Left ventricle myocardium inferior (tissue), 1 donor: ENCODE measurements around the gene KIRREL1. TPM values are rescaled to one million over a fixed set of nuclear protein-coding genes. Genes with fewer than 3 reads are reported as not detected.
A peak's percentile ranks its signal among the peaks of the same experiment; 100 is the strongest.

Source experiments
- DNase-seq: peaks from one replicate; pipeline ENCODE4 v3.0.0-alpha.2; 2020
- H3K27ac ChIP-seq: fragments of 200-600 bp; replicated peaks from 2 replicates; pipeline ENCODE4 v1.8.0; 2021
- H3K27me3 ChIP-seq: fragments of 200-600 bp; 2 replicates; pipeline ENCODE4 v1.8.0; 2021; ENCODE audit warnings: low read depth
- H3K36me3 ChIP-seq: fragments of 200-600 bp; 2 replicates; pipeline ENCODE4 v1.8.0; 2021
- H3K4me1 ChIP-seq: fragments of 200-600 bp; 2 replicates; pipeline ENCODE4 v1.8.0; 2021
- H3K4me3 ChIP-seq: fragments of 200-600 bp; 2 replicates; pipeline ENCODE4 v1.8.0; 2021; ENCODE audit warnings: mild to moderate bottlenecking, moderate library complexity
- H3K9me3 ChIP-seq: fragments of 200-600 bp; replicated peaks from 2 replicates; pipeline ENCODE4 v1.8.0; 2021
- CTCF ChIP-seq: fragments of 200-600 bp; IDR thresholded peaks from 2 replicates; pipeline ENCODE4 v1.8.0; 2021; ENCODE audit warnings: antibody characterized with exemption, mild to moderate bottlenecking, borderline replicate concordance
- intact Hi-C: fragments of 100-400 bp; cut with micrococcal nuclease; formaldehyde crosslinking; loops from one replicate; pipeline ENCODE4 v1.11.0; 2022
- total RNA-seq: library from RNA; stranded (reverse); fragmentation: NEBNext Ultra II Directional; extraction: Animal tissue kit (Norgen Biotek cat#: 25700); gene quantifications from one replicate; pipeline ENCODE4 v1.2.1, GENCODE V29; 2021
- donor health status: DM: no; HTN: yes; CAD: no; lungs with severe emphysema.

Gene KIRREL1
- total RNA-seq, 1 donor from 2014 or later, result 7.3 TPM

DNA sequence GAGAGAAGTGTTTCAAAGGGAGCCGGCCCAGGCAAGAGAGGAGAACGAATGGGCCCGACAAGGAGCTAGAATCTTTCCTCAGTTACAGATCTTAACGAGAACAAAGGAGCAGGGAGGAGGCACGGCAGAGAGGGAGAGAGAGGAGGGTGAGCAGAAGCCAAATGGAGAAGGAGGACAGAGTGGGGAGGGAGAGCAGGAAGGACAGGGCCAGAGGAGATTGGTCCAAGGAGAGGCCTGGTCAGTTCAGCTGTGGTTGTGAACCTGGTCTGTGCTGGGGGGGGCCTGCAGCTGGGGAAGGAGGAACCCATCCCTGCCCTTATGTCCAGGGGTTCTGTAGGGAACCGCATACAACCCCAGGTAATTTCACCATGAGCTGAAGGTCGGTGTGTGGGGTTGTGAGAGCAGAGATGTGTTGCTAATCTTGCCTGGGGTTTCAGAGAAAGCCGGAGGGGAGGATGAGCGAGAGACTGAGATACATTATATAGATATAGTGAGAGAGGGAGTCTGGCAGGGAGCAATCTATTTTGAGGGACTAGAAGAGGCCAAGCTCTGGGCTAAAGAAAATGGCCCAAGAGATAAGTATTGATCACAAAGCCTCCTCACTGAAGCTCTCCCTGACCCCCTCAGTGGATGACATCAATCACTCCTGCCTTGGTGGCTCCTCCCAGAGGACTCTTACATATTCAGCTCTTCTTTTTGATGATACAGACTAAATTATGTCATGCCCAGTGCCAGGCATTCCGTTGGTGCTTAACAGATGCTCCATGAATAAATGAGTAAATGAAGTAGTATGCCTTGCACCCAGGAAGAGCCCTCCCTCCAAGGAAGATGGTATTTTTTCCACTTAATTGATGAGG is 123.1 kb downstream of the KIRREL1 start:
- no peak for TF ChIP-seq CTCF
- Histone ChIP-seq H3K4me1 (peaks cover 21% of the 10 kb centered on the region), H3K27me3 (peaks cover 95% of the 10 kb centered on the region), H3K36me3 (no peaks in the 10 kb centered on the region), H3K9me3 (no peaks in the 10 kb centered on the region), H3K4me3 (no peak overlapping the region), H3K27ac (no peak overlapping the region)
- no peak for DNase-seq
- intact Hi-C loops, result loop anchor here (10.0 kb wide), 1 partner anchor 132 kb away; no protein-coding TSS in a partner anchor

- Histone ChIP-seq H3K27ac (no peak overlapping the region), H3K27me3 (peaks cover 97% of the 10 kb centered on the region), H3K9me3 (no peaks in the 10 kb centered on the region), H3K36me3 (no peaks in the 10 kb centered on the region), H3K4me1 (peaks cover 19% of the 10 kb centered on the region), H3K4me3 (peak overlapping the region; percentile 43)
- TF ChIP-seq CTCF, result peak; percentile 61
- DNase-seq, result no peak
- intact Hi-C loops, result loop anchor here (10.0 kb wide), 1 partner anchor 133 kb away; no protein-coding TSS in a partner anchor
These were observed 124.6 kb downstream of the KIRREL1 start for GRCh38 chr1:158117854-158118704.

GRCh38 chr1:158118713-158119402 is 125.4 kb downstream of the KIRREL1 start:
- no peak for TF ChIP-seq CTCF
- Histone ChIP-seq H3K4me1 (peaks cover 11% of the 10 kb centered on the region), H3K27me3 (peaks cover 89% of the 10 kb centered on the region), H3K36me3 (no peaks in the 10 kb centered on the region), H3K4me3 (no peak overlapping the region), H3K9me3 (no peaks in the 10 kb centered on the region), H3K27ac (no peak overlapping the region)
- intact Hi-C loops, result loop anchor here (10.0 kb wide), 1 partner anchor 134 kb away; no protein-coding TSS in a partner anchor
- no peak for DNase-seq

DNA sequence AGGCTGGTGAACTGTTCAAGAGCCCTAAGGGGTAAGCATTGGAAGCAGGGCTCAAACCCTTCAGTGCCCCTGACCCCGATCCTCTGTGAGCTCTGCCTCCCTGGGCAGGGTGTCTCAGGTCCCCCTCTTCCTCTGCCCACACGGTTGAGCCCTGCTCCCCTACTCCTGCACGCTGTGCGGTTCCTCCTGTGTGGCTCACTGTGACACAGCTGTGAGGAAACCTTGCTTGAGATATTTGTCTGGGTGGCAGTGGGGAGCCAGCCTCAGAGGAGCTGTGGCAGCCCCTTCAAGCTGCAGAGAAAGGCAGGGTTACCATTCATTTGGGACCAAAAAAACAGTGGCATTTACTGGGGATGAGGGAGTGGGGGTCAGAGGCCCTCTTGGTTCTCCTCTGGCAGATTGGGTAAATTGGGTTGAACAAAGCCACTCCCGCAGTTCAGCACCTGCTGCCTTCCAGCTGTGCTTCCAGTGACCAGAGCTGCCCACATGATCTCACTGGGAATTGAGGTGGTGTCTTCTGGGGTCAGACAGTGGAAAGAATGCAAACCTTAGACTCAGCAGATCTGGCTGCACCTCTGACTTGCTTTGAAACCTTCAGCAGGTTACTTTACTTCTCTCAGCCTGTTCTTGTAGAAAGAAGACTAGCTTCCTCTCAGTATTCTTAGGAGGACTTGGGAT is 126.7 kb downstream of the KIRREL1 start:
- Histone ChIP-seq H3K4me1 (peaks cover 8% of the 10 kb centered on the region), H3K27ac (no peak overlapping the region), H3K9me3 (no peaks in the 10 kb centered on the region), H3K4me3 (no peak overlapping the region), H3K27me3 (peaks cover 76% of the 10 kb centered on the region), H3K36me3 (no peaks in the 10 kb centered on the region)
- TF ChIP-seq CTCF, result no peak
- intact Hi-C loops, result loop anchor here (10.0 kb wide), 1 partner anchor 135 kb away; no protein-coding TSS in a partner anchor
- no peak for DNase-seq
